ENCODE data around the gene BRD3OS.

BRD3OS gene

DNA sequence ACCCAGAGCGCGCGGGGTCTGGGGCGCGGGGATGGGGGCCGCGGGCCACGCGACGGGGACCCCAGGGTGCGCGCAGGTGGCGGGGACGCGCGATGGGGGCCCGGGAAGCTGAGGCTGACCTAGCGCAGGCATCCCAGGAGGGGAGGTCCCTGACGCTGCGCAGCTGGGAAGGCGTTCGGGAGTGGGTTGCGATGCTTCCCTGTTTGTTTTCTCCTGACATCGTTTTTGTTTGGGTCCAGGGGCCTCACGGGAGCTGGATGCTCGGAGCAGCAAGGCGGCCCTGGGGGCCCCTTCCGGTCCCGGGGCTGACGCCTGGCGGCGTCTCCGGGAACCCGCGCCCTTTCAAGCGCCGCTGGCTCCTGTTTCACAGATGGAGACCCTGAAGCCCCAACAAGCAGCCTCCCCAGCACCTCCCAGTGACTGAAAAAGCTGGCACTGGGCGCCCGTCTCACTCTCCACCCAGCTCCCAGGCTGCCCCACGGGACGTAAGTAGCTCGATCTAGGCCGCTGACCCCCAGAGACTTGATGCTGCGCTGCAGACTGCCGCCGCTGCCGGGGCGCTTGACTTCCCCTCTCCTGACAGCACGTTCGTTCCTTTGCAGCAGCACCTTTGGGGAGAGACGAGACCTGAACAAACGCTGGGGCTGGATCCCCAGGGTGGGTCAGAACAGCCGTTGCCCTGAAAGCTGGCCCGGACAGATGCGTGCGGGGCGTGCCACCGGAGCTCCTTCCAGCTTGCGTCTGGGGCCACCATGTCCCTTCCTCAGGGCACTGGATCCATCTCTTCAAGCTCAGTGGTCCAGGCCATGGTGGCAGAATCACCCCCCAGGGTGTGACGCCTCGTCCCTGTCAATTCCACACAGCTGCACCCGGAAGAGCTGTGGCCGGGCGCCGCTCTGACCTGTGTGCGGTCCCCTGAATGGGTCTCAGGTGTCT, 593 bp downstream of the BRD3OS start:
- H3K27me3 ChIP-seq (ENCODE audit: control insufficient read depth, insufficient read depth, low read length), result no peaks in the 10 kb centered on the region
- H3K9me3 ChIP-seq (ENCODE audit: control insufficient read depth, insufficient read depth, low read length), result no peaks in the 10 kb centered on the region
- H3K9ac ChIP-seq (ENCODE audit: low read depth, low read length), result peak overlapping the region; percentile 24
- H3K4me1 ChIP-seq (ENCODE audit: control insufficient read depth, insufficient read depth, low read length), result peaks cover 6% of the 10 kb centered on the region
- H3K36me3 ChIP-seq (ENCODE audit: control insufficient read depth, insufficient read depth, low read length), result peaks cover 11% of the 10 kb centered on the region
- H3K4me3 ChIP-seq (ENCODE audit: low read depth, low read length), result peak overlapping the region; percentile 85

DNA sequence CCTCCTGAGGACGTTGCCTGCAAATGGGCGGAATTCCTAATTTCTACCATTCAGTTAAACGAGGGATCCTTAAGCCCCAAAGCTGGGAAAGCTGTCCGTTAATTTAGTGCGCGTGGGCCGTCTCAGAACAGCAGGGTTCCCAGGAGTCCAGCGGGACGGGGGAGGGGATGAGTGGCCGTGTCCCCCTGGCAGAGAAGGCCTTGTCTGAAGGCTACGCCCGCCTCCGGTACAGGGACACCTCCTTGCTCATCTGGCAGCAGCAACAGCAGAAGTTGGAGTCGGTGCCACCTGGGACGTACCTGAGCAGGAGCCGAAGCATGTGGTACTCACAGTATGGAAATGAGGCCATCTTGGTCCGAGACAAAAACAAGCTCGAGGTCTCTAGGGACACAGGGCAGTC, 1.3 kb downstream of the BRD3OS start:
- Histone ChIP-seq H3K27me3 (ENCODE audit: control insufficient read depth, insufficient read depth, low read length) (no peaks in the 10 kb centered on the region), H3K9ac (ENCODE audit: low read depth, low read length) (no peak overlapping the region), H3K4me1 (ENCODE audit: control insufficient read depth, insufficient read depth, low read length) (peaks cover 6% of the 10 kb centered on the region), H3K4me3 (ENCODE audit: low read depth, low read length) (peak overlapping the region; percentile 85), H3K9me3 (ENCODE audit: control insufficient read depth, insufficient read depth, low read length) (no peaks in the 10 kb centered on the region), H3K36me3 (ENCODE audit: control insufficient read depth, insufficient read depth, low read length) (peaks cover 14% of the 10 kb centered on the region)

DNA sequence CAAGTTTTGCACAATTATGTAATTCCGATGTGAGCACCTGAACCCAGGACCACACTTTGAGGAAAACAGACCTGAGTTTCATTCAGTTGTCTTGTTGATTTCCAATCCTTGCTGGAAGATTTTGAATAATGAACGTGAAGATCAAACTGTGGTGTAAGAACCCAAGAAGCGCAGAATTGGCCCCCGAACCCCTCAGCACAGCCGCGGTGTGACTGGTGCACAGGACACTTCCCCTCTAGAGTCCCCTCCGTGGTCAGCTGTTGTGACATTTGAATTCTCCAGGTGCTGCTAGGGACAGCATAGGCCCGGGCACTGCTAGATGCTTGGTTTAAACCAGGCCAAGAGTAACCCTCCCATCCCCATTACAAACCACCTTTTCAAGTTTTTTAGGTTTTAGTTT, 1.7 kb downstream of the BRD3OS start:
- H3K9ac ChIP-seq (ENCODE audit: low read depth, low read length), result no peak overlapping the region
- no peak overlapping the region for H3K4me3 ChIP-seq (ENCODE audit: low read depth, low read length)
- no peaks in the 10 kb centered on the region for H3K27me3 ChIP-seq (ENCODE audit: control insufficient read depth, insufficient read depth, low read length)
- peaks cover 6% of the 10 kb centered on the region for H3K4me1 ChIP-seq (ENCODE audit: control insufficient read depth, insufficient read depth, low read length)
- H3K36me3 ChIP-seq (ENCODE audit: control insufficient read depth, insufficient read depth, low read length), result peaks cover 17% of the 10 kb centered on the region
- H3K9me3 ChIP-seq (ENCODE audit: control insufficient read depth, insufficient read depth, low read length), result no peaks in the 10 kb centered on the region

DNA sequence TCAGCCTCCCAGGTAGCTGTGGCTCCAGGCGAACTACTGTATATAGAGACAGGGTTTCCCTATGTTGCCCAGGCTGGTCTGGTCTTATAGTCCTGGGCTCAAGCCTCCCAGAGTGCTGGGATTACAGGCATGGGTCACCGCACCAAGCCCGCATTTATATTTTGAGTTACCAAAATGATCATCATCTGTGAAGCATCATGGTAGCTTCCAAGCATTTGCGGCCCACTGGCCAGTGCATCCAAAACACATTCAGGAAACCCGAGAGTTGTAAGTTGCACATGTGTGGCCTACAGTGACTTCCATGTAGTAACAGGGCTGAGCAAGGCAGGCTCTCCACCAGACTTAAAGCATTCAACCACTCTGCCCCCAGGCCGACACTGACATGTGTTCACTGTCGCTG, 2.3 kb downstream of the BRD3OS start:
- H3K4me3 ChIP-seq (ENCODE audit: low read depth, low read length), result no peak overlapping the region
- no peak overlapping the region for H3K9ac ChIP-seq (ENCODE audit: low read depth, low read length)

DNA sequence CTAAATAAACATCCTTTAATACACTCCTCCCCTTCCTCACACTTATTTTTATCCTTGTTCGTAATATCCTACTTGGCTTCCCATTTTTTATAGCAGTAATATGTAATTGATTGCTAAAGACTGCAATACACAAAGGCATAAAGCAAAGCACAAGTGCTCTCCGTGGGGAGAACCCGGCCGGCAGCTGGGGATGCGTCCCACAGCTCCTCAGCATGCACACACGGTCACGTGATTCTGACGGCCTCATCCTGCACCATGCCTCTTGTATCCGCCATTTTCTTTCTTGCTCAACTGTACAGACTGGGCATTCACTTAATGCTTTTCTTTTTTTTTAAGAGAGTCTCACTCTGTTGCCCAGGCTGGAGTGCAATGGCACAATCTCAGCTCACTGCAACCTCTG, 2.8 kb downstream of the BRD3OS start:
- H3K36me3 ChIP-seq (ENCODE audit: control insufficient read depth, insufficient read depth, low read length), result peaks cover 21% of the 10 kb centered on the region
- H3K9me3 ChIP-seq (ENCODE audit: control insufficient read depth, insufficient read depth, low read length), result no peaks in the 10 kb centered on the region
- H3K4me1 ChIP-seq (ENCODE audit: control insufficient read depth, insufficient read depth, low read length), result peaks cover 6% of the 10 kb centered on the region
- no peaks in the 10 kb centered on the region for H3K27me3 ChIP-seq (ENCODE audit: control insufficient read depth, insufficient read depth, low read length)
- no peak overlapping the region for H3K9ac ChIP-seq (ENCODE audit: low read depth, low read length)
- H3K4me3 ChIP-seq (ENCODE audit: low read depth, low read length), result no peak overlapping the region

More for the DNA sequence above, 2.3 kb downstream of the BRD3OS start:
- H3K9me3 ChIP-seq (ENCODE audit: control insufficient read depth, insufficient read depth, low read length), result no peaks in the 10 kb centered on the region
- H3K36me3 ChIP-seq (ENCODE audit: control insufficient read depth, insufficient read depth, low read length), result peaks cover 17% of the 10 kb centered on the region
- H3K4me1 ChIP-seq (ENCODE audit: control insufficient read depth, insufficient read depth, low read length), result peaks cover 6% of the 10 kb centered on the region
- no peaks in the 10 kb centered on the region for H3K27me3 ChIP-seq (ENCODE audit: control insufficient read depth, insufficient read depth, low read length)

DNA sequence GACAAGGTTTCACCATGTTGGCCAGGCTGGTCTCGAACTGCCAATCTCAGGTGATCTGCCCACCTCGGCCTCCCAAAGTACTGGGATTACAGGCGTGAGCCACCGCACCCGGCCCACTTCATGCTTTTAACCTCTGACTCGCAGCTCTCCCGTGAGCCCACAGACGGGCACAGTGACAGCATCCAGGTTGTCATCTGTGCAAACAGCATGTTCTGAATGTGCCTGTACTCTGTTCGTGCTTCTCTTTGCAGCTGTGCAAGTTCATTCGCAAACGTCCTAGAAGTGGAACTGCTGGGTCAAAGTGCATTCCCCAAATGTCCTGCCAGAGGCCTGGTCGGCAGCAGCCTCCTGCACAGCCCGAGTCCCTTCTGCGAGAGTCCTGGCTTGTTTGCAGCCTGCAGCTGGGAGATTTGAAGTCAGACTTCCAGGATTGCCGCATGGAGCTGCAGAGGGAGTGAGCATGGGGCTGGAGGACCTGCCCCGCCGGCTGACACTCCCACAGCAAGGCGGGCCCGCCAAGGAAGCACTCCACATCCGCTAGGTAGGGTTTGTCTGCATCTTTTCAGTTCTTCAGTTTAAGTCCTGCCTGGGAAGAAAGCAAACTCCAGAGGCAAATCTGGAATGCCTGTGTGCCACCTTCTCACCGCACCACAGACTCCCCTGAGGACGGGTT, 3.4 kb downstream of the BRD3OS start:
- no peak overlapping the region for H3K4me3 ChIP-seq (ENCODE audit: low read depth, low read length)
- peaks cover 6% of the 10 kb centered on the region for H3K4me1 ChIP-seq (ENCODE audit: control insufficient read depth, insufficient read depth, low read length)
- no peaks in the 10 kb centered on the region for H3K27me3 ChIP-seq (ENCODE audit: control insufficient read depth, insufficient read depth, low read length)
- H3K9ac ChIP-seq (ENCODE audit: low read depth, low read length), result no peak overlapping the region
- no peaks in the 10 kb centered on the region for H3K9me3 ChIP-seq (ENCODE audit: control insufficient read depth, insufficient read depth, low read length)
- H3K36me3 ChIP-seq (ENCODE audit: control insufficient read depth, insufficient read depth, low read length), result peaks cover 27% of the 10 kb centered on the region

DNA sequence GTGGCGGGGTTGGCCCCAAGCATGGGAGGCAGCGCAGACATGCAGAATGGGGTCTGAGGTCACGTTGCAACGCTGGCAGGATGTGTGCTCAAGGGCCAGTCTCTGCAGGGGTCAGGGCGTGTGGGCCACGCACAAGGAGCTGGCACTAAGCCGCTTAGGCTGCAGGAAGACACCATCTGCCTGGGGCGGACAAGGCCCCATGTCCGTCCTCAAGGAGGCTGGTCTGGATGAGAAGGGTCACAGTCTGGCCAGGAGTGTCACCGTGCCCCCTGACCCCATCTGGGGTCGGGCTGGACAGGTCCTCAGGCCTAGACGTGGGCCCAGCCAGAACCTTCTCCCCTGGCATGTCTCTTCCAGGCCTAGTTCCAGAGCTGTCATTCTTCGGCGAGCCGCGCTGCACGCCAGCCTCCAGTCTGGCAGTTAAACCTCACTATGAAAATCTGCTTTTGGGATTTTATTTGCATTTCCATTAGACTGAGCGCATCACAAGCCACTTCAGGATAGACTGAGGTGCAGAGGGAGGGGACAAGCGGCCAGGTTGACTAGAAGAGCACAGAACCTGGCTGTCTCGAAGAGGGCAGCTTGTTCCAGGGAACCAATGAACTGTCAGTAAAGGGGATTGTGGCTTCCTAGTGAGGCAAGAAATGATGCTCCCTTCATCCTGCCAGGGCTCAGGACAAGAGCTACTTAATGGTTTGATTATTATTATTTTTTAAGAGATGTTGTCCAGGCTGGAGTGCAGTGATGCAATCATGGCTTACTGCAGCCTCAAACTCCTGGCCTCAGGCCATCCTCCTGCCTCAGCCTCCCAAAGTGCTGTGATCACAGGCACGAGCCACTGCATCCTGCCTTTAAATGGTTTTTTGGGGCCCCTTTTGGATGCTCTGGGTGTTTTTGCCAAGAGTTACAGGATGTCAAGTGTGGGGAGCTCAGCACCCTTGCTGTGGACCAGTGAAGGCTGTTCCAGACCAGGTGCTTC, 4.3 kb downstream of the BRD3OS start:
- no peaks in the 10 kb centered on the region for H3K9me3 ChIP-seq (ENCODE audit: control insufficient read depth, insufficient read depth, low read length)
- H3K9ac ChIP-seq (ENCODE audit: low read depth, low read length), result no peak overlapping the region
- peaks cover 4% of the 10 kb centered on the region for H3K4me1 ChIP-seq (ENCODE audit: control insufficient read depth, insufficient read depth, low read length)
- H3K27me3 ChIP-seq (ENCODE audit: control insufficient read depth, insufficient read depth, low read length), result no peaks in the 10 kb centered on the region
- H3K4me3 ChIP-seq (ENCODE audit: low read depth, low read length), result no peak overlapping the region
- peaks cover 34% of the 10 kb centered on the region for H3K36me3 ChIP-seq (ENCODE audit: control insufficient read depth, insufficient read depth, low read length)

DNA sequence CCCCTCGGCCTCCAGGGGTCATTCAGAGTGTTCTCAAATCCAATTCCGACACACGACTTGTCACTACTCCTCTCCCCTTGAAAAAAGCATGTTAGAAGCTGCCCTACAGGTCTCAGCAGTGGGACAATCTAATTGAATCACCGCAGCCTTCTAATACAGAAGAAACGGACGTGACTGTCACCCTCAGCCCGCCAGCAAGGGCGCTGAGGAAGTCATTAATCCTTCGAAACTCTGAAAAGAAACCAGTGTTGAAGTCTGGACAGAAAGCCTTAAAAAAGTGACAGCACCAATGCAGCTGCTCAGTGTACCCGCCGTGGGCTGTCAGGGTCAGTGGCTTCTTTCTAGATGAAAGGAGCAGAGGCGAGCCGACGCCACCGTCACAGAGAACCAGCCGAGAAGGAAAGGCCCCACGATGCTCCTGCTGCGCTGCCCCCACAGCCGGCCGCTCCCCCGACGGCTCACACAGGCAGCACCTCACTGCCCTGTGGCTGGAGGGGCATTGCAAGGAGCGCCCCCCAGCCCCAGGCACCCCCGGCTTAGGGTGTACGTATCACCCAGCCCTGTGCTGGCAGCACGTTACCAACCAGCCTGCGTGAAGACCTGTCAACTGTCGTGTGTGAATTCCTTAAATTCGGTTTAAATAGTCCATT, 5.7 kb downstream of the BRD3OS start:
- Histone ChIP-seq H3K4me1 (ENCODE audit: control insufficient read depth, insufficient read depth, low read length) (peaks cover 2% of the 10 kb centered on the region), H3K9me3 (ENCODE audit: control insufficient read depth, insufficient read depth, low read length) (no peaks in the 10 kb centered on the region), H3K36me3 (ENCODE audit: control insufficient read depth, insufficient read depth, low read length) (peaks cover 48% of the 10 kb centered on the region), H3K27me3 (ENCODE audit: control insufficient read depth, insufficient read depth, low read length) (no peaks in the 10 kb centered on the region), H3K9ac (ENCODE audit: low read depth, low read length) (no peak overlapping the region), H3K4me3 (ENCODE audit: low read depth, low read length) (no peak overlapping the region)

DNA sequence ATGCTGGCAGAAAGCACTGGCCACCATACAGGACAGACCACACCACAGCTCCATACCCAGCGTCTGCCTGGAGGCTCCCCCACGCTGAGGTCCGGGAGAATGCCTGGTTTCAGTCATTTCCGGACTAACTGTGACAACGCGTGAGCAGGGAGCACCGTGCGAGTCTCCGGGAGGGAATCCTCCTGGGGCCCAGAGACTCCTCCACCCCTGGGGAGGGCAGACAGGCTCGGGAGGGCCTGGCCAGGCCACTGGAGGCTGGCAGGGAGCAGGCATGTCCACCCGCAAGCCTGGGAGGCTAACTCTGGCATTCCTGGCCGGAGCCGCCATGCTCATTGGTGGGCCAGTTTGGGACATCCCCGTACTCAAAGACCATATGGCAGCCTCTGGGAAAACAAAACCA, 6.5 kb downstream of the BRD3OS start:
- Histone ChIP-seq H3K9ac (ENCODE audit: low read depth, low read length) (no peak overlapping the region), H3K36me3 (ENCODE audit: control insufficient read depth, insufficient read depth, low read length) (peaks cover 55% of the 10 kb centered on the region), H3K27me3 (ENCODE audit: control insufficient read depth, insufficient read depth, low read length) (no peaks in the 10 kb centered on the region), H3K4me3 (ENCODE audit: low read depth, low read length) (no peak overlapping the region), H3K9me3 (ENCODE audit: control insufficient read depth, insufficient read depth, low read length) (no peaks in the 10 kb centered on the region), H3K4me1 (ENCODE audit: control insufficient read depth, insufficient read depth, low read length) (peaks cover under 1% of the 10 kb centered on the region)

DNA sequence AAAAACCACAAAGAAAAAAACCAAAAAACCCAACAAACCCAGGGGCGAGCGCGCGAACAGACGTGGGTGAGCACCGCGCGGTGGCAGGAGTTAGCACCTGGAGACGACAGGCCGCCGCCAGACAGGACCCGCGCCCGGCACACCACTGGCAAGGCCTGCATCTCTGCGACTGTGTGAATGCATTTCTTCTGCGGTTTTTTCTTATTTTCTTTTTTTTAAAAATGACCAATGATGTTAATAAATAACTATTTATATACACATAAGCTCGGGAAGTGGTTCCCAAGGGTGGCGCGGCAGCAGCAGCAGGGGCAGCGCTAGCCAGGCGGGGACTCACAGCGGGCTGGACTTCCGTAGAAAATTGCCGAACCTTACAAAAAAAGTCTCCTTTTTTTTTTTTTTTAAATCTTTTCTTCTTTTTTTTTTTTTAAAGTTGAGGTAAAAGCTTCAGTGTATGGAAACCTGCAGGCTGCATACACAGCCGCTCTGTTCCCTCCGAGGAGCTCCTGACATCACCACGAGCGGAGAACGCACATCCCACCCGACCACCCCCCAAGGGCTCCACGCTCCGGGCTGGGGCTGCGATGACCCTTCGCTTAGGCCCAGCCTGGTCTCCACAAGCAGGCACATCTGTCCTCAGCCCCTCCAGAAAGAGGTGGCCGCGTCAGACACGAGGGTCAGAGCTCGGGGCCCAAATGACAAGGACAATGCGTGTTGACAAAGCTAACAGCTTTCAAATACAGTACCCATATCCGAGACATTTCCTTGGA, 7.4 kb downstream of the BRD3OS start:
- Histone ChIP-seq H3K4me1 (ENCODE audit: control insufficient read depth, insufficient read depth, low read length) (no peaks in the 10 kb centered on the region), H3K9me3 (ENCODE audit: control insufficient read depth, insufficient read depth, low read length) (no peaks in the 10 kb centered on the region), H3K9ac (ENCODE audit: low read depth, low read length) (no peak overlapping the region), H3K4me3 (ENCODE audit: low read depth, low read length) (no peak overlapping the region), H3K27me3 (ENCODE audit: control insufficient read depth, insufficient read depth, low read length) (no peaks in the 10 kb centered on the region), H3K36me3 (ENCODE audit: control insufficient read depth, insufficient read depth, low read length) (peaks cover 52% of the 10 kb centered on the region)
